NCI-H2196 (cell line): ENCODE data around the gene MRI1.

Source experiments
- DNase-seq: peaks from one replicate; lab custom pipeline; 2025; ENCODE audit not compliant: unreplicated experiment; lab: John Stamatoyannopoulos, UW

MRI1 gene

GRCh38 chr19:13821292-13821691 lies 57.0 kb downstream of the MRI1 start:
- no peak for DNase-seq

GRCh38 chr19:13823256-13823655 lies 58.9 kb downstream of the MRI1 start:
- DNase-seq: no peak
